Neural crest cell (in vitro differentiated cells): Measurements from ENCODE around the gene TACC2. TPM values are rescaled to one million over a fixed set of nuclear protein-coding genes. Genes with fewer than 3 reads are reported as not detected.

Experiments used
- DNase-seq: peaks from one replicate; pipeline ENCODE4 v3.0.0; 2021; ENCODE audit warnings: low read depth, mixed read lengths, low spot score
- H3K27ac Mint-ChIP-seq: one replicate; pipeline ENCODE4 v1.8.0; 2021; ENCODE audit warnings: mild to moderate bottlenecking, mixed read lengths; ENCODE audit not compliant: unreplicated experiment
- H3K27me3 Mint-ChIP-seq: 2 replicates; pipeline ENCODE4 v1.8.0; 2021; ENCODE audit warnings: low read depth, mild to moderate bottlenecking, mixed read lengths
- H3K36me3 Mint-ChIP-seq: 2 replicates; pipeline ENCODE4 v1.8.0; 2021; ENCODE audit warnings: low read depth, mild to moderate bottlenecking, mixed read lengths
- H3K4me1 Mint-ChIP-seq: 2 replicates; pipeline ENCODE4 v1.8.0; 2021; ENCODE audit warnings: mixed read lengths
- H3K4me3 Mint-ChIP-seq: one replicate; pipeline ENCODE4 v1.8.0; 2021; ENCODE audit warnings: mild to moderate bottlenecking, mixed read lengths
- H3K9me3 Mint-ChIP-seq: 2 replicates; pipeline ENCODE4 v1.8.0; 2021; ENCODE audit warnings: mixed read lengths
- CTCF ChIP-seq: fragments of 200-600 bp; sonication (generic); conservative IDR thresholded peaks from 2 replicates; pipeline ENCODE4 v1.5.0; 2021; ENCODE audit warnings: antibody characterized with exemption, mild to moderate bottlenecking
- total RNA-seq: library from RNA; stranded (reverse); gene quantifications from 2 replicates; pipeline ENCODE4 v1.2.1, GENCODE V29; 2021

The TACC2 gene
- total RNA-seq, 1 donor from 2014 or later, result 48.2 TPM

DNA sequence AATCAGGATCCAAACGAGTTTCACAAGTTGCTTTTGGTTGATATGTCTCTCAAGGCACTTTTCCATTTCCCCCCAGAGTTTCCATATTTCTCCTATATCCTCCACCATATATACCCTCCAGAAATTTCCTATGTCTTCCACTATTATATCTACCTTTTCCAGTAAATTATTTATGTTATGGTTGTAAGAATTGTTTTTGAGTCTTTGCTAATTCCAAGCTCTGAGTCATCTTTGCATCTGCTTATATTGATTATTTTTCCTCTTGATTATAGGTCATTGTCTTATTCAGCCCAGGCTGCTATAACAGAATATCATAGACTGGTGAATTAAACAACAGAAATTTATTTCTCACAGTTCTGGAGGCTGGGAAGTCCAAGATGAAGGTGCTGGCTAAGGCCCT lies 12.7 kb downstream of the TACC2 start:
- TF ChIP-seq CTCF, result no peak

GRCh38 chr10:122007415-122007814 lies 18.5 kb downstream of the TACC2 start:
- H3K4me1 Mint-ChIP-seq, result no peaks in the 10 kb centered on the region
- no peak for TF ChIP-seq CTCF
- no peak overlapping the region for H3K4me3 Mint-ChIP-seq
- H3K27me3 Mint-ChIP-seq, result no peaks in the 10 kb centered on the region
- no peak overlapping the region for H3K27ac Mint-ChIP-seq
- peaks cover 3% of the 10 kb centered on the region for H3K36me3 Mint-ChIP-seq
- no peak for DNase-seq
- peaks cover 8% of the 10 kb centered on the region for H3K9me3 Mint-ChIP-seq

More for the DNA sequence above, 12.7 kb downstream of the TACC2 start:
- Mint-ChIP-seq H3K27ac (no peak overlapping the region), H3K4me1 (no peaks in the 10 kb centered on the region), H3K27me3 (no peaks in the 10 kb centered on the region), H3K9me3 (peaks cover 20% of the 10 kb centered on the region), H3K4me3 (no peak overlapping the region), H3K36me3 (peaks cover 9% of the 10 kb centered on the region)
- DNase-seq, result no peak

DNA sequence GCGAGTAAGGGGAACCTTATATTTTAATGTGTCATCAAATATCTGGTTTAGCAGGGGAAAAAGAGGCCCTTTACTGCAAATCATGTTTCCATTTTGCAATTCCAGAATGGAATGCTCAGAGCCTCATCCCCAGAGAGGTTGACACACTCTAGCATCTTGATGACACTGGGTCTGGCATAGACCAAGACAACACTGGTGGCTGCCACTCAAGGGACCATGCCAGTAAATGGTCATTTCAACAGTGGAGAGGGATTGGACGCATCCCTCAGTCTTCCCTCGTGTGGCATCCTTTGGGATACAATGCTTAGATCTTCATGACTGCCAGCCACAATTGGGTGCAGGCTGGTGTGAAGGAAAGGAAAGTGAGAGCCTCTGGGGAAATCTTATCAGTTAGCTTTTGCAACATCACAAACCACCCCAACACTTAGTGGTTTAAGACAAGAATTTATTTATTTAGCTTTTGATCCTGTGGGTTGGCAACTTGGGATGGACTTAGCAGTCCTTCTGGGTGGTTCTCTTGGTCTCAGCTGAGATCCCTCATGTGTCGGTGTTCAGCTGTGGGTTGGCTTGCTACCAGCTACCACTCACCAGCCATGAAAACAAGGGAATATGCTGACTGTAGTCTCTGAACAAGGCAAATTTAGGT lies 21.6 kb downstream of the TACC2 start:
- H3K27me3 Mint-ChIP-seq, result no peaks in the 10 kb centered on the region
- H3K4me1 Mint-ChIP-seq, result no peaks in the 10 kb centered on the region
- no peak overlapping the region for H3K4me3 Mint-ChIP-seq
- no peak for DNase-seq
- no peak for TF ChIP-seq CTCF
- H3K36me3 Mint-ChIP-seq, result no peaks in the 10 kb centered on the region
- no peaks in the 10 kb centered on the region for H3K9me3 Mint-ChIP-seq
- H3K27ac Mint-ChIP-seq, result no peak overlapping the region

DNA sequence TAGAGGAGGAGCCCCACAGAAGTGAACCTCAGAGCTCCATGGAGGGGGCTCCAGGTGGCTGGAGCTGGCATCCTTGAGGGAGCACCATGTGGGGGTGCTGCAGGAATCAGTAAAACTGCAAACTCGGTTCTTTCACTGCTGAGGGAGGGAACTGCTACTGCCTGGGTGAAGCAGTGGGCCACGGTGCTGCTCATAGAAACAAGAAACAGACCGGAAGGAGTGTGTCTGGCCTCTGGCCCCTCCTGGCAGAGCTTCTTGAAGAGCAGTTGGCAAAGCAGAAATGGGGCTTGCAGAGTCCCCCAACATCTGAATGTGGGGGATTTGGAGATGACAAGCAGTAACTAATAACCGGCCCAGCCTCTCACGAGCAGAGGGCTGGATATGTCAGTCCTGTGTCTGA lies 23.8 kb downstream of the TACC2 start:
- Mint-ChIP-seq H3K27me3 (no peaks in the 10 kb centered on the region), H3K4me3 (no peak overlapping the region), H3K36me3 (no peaks in the 10 kb centered on the region), H3K4me1 (no peaks in the 10 kb centered on the region), H3K27ac (no peak overlapping the region), H3K9me3 (no peaks in the 10 kb centered on the region)
- DNase-seq, result no peak
- no peak for TF ChIP-seq CTCF

- H3K27me3 Mint-ChIP-seq, result no peaks in the 10 kb centered on the region
- no peak for DNase-seq
- H3K4me1 Mint-ChIP-seq, result peaks cover 5% of the 10 kb centered on the region
- H3K27ac Mint-ChIP-seq, result no peak overlapping the region
- no peak overlapping the region for H3K4me3 Mint-ChIP-seq
- no peak for TF ChIP-seq CTCF
- H3K9me3 Mint-ChIP-seq, result no peaks in the 10 kb centered on the region
- H3K36me3 Mint-ChIP-seq, result no peaks in the 10 kb centered on the region
These were observed 24.4 kb downstream of the TACC2 start for GRCh38 chr10:122013311-122013780.
